Measurements from ENCODE around the gene ALDH18A1. TPM values are rescaled to one million over a fixed set of nuclear protein-coding genes. Genes with fewer than 3 reads are reported as not detected.

ALDH18A1 gene
- total RNA-seq, 1 donor from 2014 or later: 121 TPM

- Mint-ChIP-seq H3K4me1 (ENCODE audit: low read depth, unreplicated experiment) (no peaks in the 10 kb centered on the region), H3K27ac (ENCODE audit: unreplicated experiment) (no peak overlapping the region), H3K4me3 (ENCODE audit: unreplicated experiment) (no peak overlapping the region), H3K9me3 (ENCODE audit: unreplicated experiment) (no peaks in the 10 kb centered on the region), H3K27me3 (ENCODE audit: low read depth, unreplicated experiment) (no peaks in the 10 kb centered on the region), H3K36me3 (ENCODE audit: low read depth, unreplicated experiment) (peaks cover 45% of the 10 kb centered on the region)
- H3K4me2 ChIP-seq (ENCODE audit: low read length): no peak overlapping the region
- H3K79me2 ChIP-seq (ENCODE audit: insufficient read depth, low read length): no peaks in the 10 kb centered on the region
- no peak overlapping the region for H3K9ac ChIP-seq (ENCODE audit: low read length)
- no peak overlapping the region for H3K4me3 ChIP-seq (ENCODE audit: insufficient read depth, low read depth, low read length)
- peaks cover 71% of the 10 kb centered on the region for H3K36me3 ChIP-seq (ENCODE audit: insufficient read depth, low read length)
- H2AFZ ChIP-seq (ENCODE audit: low read depth, low read length): no peak overlapping the region
- peaks cover 46% of the 10 kb centered on the region for H4K20me1 ChIP-seq (ENCODE audit: insufficient read depth, low read length)
- FAIRE-seq (no peak), DNase-seq (ENCODE audit: low read depth) (no peak)
- no peaks in the 10 kb centered on the region for H3K27me3 ChIP-seq (ENCODE audit: insufficient read depth, low read length)
- no peak overlapping the region for H3K27ac ChIP-seq (ENCODE audit: low read depth, low read length)
- TF ChIP-seq EZH2 (IDR thresholded peaks at IDR 0.05; ENCODE audit: insufficient read depth, low read length) (no peak), CTCF (IDR thresholded peaks at IDR 0.05; ENCODE audit: insufficient read depth, low read depth, low read length) (no peak)
- no peaks in the 10 kb centered on the region for H3K4me1 ChIP-seq (ENCODE audit: insufficient read depth, low read length)
- no peaks in the 10 kb centered on the region for H3K9me3 ChIP-seq (ENCODE audit: insufficient read depth, low read depth, low read length)
Observed at GRCh38 chr10:95610727-95611126, 45.8 kb downstream of the ALDH18A1 start.

- Mint-ChIP-seq H3K4me3 (ENCODE audit: unreplicated experiment) (no peak overlapping the region), H3K4me1 (ENCODE audit: low read depth, unreplicated experiment) (peaks cover 8% of the 10 kb centered on the region), H3K36me3 (ENCODE audit: low read depth, unreplicated experiment) (peaks cover 37% of the 10 kb centered on the region), H3K9me3 (ENCODE audit: unreplicated experiment) (no peaks in the 10 kb centered on the region), H3K27ac (ENCODE audit: unreplicated experiment) (no peak overlapping the region), H3K27me3 (ENCODE audit: low read depth, unreplicated experiment) (no peaks in the 10 kb centered on the region)
- Histone ChIP-seq H3K4me1 (ENCODE audit: insufficient read depth, low read length) (no peaks in the 10 kb centered on the region), H3K9ac (ENCODE audit: low read length) (no peak overlapping the region), H3K36me3 (ENCODE audit: insufficient read depth, low read length) (peaks cover 45% of the 10 kb centered on the region), H3K27me3 (ENCODE audit: insufficient read depth, low read length) (no peaks in the 10 kb centered on the region), H3K9me3 (ENCODE audit: insufficient read depth, low read depth, low read length) (no peaks in the 10 kb centered on the region), H3K4me3 (ENCODE audit: insufficient read depth, low read depth, low read length) (no peak overlapping the region), H3K27ac (ENCODE audit: low read depth, low read length) (no peak overlapping the region), H2AFZ (ENCODE audit: low read depth, low read length) (no peak overlapping the region), H3K4me2 (ENCODE audit: low read length) (no peak overlapping the region), H3K79me2 (ENCODE audit: insufficient read depth, low read length) (no peaks in the 10 kb centered on the region), H4K20me1 (ENCODE audit: insufficient read depth, low read length) (peaks cover 32% of the 10 kb centered on the region)
- TF ChIP-seq EZH2 (IDR thresholded peaks at IDR 0.05; ENCODE audit: insufficient read depth, low read length): no peak
- no peak for TF ChIP-seq CTCF (IDR thresholded peaks at IDR 0.05; ENCODE audit: insufficient read depth, low read depth, low read length)
- FAIRE-seq: no peak
- no peak for DNase-seq (ENCODE audit: low read depth)
Observed at GRCh38 chr10:95606922-95607321, 49.6 kb downstream of the ALDH18A1 start.

GRCh38 chr10:95605163-95605562 is 51.3 kb downstream of the ALDH18A1 start:
- Histone ChIP-seq H4K20me1 (ENCODE audit: insufficient read depth, low read length) (peaks cover 24% of the 10 kb centered on the region), H3K4me3 (ENCODE audit: insufficient read depth, low read depth, low read length) (no peak overlapping the region), H3K4me1 (ENCODE audit: insufficient read depth, low read length) (no peaks in the 10 kb centered on the region), H3K79me2 (ENCODE audit: insufficient read depth, low read length) (no peaks in the 10 kb centered on the region), H3K4me2 (ENCODE audit: low read length) (no peak overlapping the region), H3K27ac (ENCODE audit: low read depth, low read length) (no peak overlapping the region), H3K36me3 (ENCODE audit: insufficient read depth, low read length) (peaks cover 30% of the 10 kb centered on the region), H3K9me3 (ENCODE audit: insufficient read depth, low read depth, low read length) (no peaks in the 10 kb centered on the region), H3K27me3 (ENCODE audit: insufficient read depth, low read length) (no peaks in the 10 kb centered on the region), H3K9ac (ENCODE audit: low read length) (no peak overlapping the region), H2AFZ (ENCODE audit: low read depth, low read length) (no peak overlapping the region)
- H3K27me3 Mint-ChIP-seq (ENCODE audit: low read depth, unreplicated experiment): no peaks in the 10 kb centered on the region
- TF ChIP-seq CTCF (IDR thresholded peaks at IDR 0.05; ENCODE audit: insufficient read depth, low read depth, low read length) (no peak), EZH2 (IDR thresholded peaks at IDR 0.05; ENCODE audit: insufficient read depth, low read length) (no peak)
- H3K27ac Mint-ChIP-seq (ENCODE audit: unreplicated experiment): peak overlapping the region; percentile 16
- H3K36me3 Mint-ChIP-seq (ENCODE audit: low read depth, unreplicated experiment): peaks cover 29% of the 10 kb centered on the region
- DNase-seq (ENCODE audit: low read depth) (no peak), FAIRE-seq (no peak)
- no peaks in the 10 kb centered on the region for H3K9me3 Mint-ChIP-seq (ENCODE audit: unreplicated experiment)
- H3K4me1 Mint-ChIP-seq (ENCODE audit: low read depth, unreplicated experiment): peaks cover 8% of the 10 kb centered on the region
- H3K4me3 Mint-ChIP-seq (ENCODE audit: unreplicated experiment): no peak overlapping the region

All from astrocyte (in vitro differentiated cells and primary cell).